ENCODE measurements around the gene WIPF3. TPM values are rescaled to one million over a fixed set of nuclear protein-coding genes. Genes with fewer than 3 reads are reported as not detected.

The WIPF3 gene
- total RNA-seq, 1 experiment from 2014 or later: 11.6 TPM

GRCh38 chr7:29879609-29880008, 73.3 kb downstream of the WIPF3 start:
- H2AK5ac ChIP-seq (ENCODE audit: insufficient read length, low read length): no peak overlapping the region
- no peak overlapping the region for H3K4me2 ChIP-seq (ENCODE audit: insufficient read depth, insufficient read length, low read length)
- no peak overlapping the region for H4K5ac ChIP-seq (ENCODE audit: insufficient read length, low read depth, low read length)
- Mint-ChIP-seq H3K4me3 (no peak overlapping the region), H3K9me3 (no peaks in the 10 kb centered on the region), H3K27me3 (ENCODE audit: low read depth) (no peaks in the 10 kb centered on the region), H3K4me1 (peaks cover 21 to 23% of the 10 kb centered on the region in 2 experiments), H3K27ac (no peak overlapping the region), H3K36me3 (ENCODE audit: insufficient read depth in 1 of 3, low read depth in 3 of 3) (no peaks in the 10 kb centered on the region)
- no peak for DNase-seq
- H2BK120ac ChIP-seq (ENCODE audit: low read depth, low read length, poor library complexity, severe bottlenecking): no peak overlapping the region
- H2BK20ac ChIP-seq (ENCODE audit: low read depth, low read length, poor library complexity, severe bottlenecking): no peak overlapping the region
- H3K14ac ChIP-seq (ENCODE audit: insufficient read depth, low read length): no peak overlapping the region
- no peaks in the 10 kb centered on the region for H3K79me1 ChIP-seq (ENCODE audit: insufficient read depth, low read depth, low read length, poor library complexity, severe bottlenecking)
- no peaks in the 10 kb centered on the region for H3K9me3 ChIP-seq (ENCODE audit: control insufficient read depth, low read depth, low read length)
- no peak overlapping the region for H3K9ac ChIP-seq (ENCODE audit: extremely low read depth, insufficient read length, low read length)
- H3K23me2 ChIP-seq (ENCODE audit: insufficient read length, low read depth, low read length, poor library complexity, severe bottlenecking): no peaks in the 10 kb centered on the region
- H4K20me1 ChIP-seq (ENCODE audit: control insufficient read depth, insufficient read depth, insufficient read length): no peaks in the 10 kb centered on the region
- no peak overlapping the region for H4K91ac ChIP-seq (ENCODE audit: insufficient read length, low read depth, low read length)
- H3K4ac ChIP-seq (ENCODE audit: low read depth, low read length): no peak overlapping the region
- no peaks in the 10 kb centered on the region for H3K27me3 ChIP-seq (ENCODE audit: insufficient read depth, low read length)
- no peak overlapping the region for H3K23ac ChIP-seq (ENCODE audit: insufficient read length, low read depth, low read length)
- no peak overlapping the region for H3K56ac ChIP-seq (ENCODE audit: insufficient read length, low read depth, low read length)
- no peak overlapping the region for H2BK15ac ChIP-seq (ENCODE audit: low read depth, low read length)
- peaks cover 4% of the 10 kb centered on the region; the same call in 1 of the 2 replicates for H3K4me1 ChIP-seq (ENCODE audit: insufficient read depth, low read length)
- H3K18ac ChIP-seq (ENCODE audit: insufficient read length, low read depth, low read length): no peak overlapping the region
- no peak overlapping the region for H4K8ac ChIP-seq (replicated peaks; ENCODE audit: insufficient read length, low read depth, low read length)
- WGBS (ENCODE audit: extremely low coverage, insufficient read length, low lambda C conversion rate): no CpG with 5 or more reads among the region's 2 CpGs
- no peak overlapping the region for H2BK12ac ChIP-seq (ENCODE audit: insufficient read length, low read depth, low read length)
- no peak for TF ChIP-seq CTCF (conservative IDR thresholded peaks at IDR 0.05)
- no peak overlapping the region for H3K27ac ChIP-seq (ENCODE audit: insufficient read length, low read depth, low read length)
- H2AFZ ChIP-seq (ENCODE audit: low read length): no peak overlapping the region
- no peak overlapping the region for H3T11ph ChIP-seq (ENCODE audit: low read length)
- no peak overlapping the region for H2BK5ac ChIP-seq (ENCODE audit: insufficient read length, low read length)
- no peaks in the 10 kb centered on the region for H3K79me2 ChIP-seq (ENCODE audit: insufficient read depth, low read length)

Data from H9 (cell line).